Measurements from ENCODE around the gene AMER2.

AMER2 gene

GRCh38 chr13:25116044-25116443 lies 56.0 kb downstream of the AMER2 start:
- no peak overlapping the region for H3K4me3 ChIP-seq (replicated peaks in 1 of 2; ENCODE audit: low read depth in 2 of 2, low read length in 2 of 2)

GRCh38 chr13:25114220-25114619 lies 57.9 kb downstream of the AMER2 start:
- no peak overlapping the region for H3K4me3 ChIP-seq (replicated peaks in 1 of 2; ENCODE audit: low read depth in 2 of 2, low read length in 2 of 2)
- DNase-seq (ENCODE audit: low read depth in 2 of 2): peak; percentile 78 to 79
- peak; percentile 94 for TF ChIP-seq CTCF (IDR thresholded peaks at IDR 0.05; ENCODE audit: low read depth, low read length)

More at GRCh38 chr13:25116044-25116443, 56.0 kb downstream of the AMER2 start:
- no peak for DNase-seq (ENCODE audit: low read depth in 2 of 2)
- no peak for TF ChIP-seq CTCF (IDR thresholded peaks at IDR 0.05; ENCODE audit: low read depth, low read length)

GRCh38 chr13:25112695-25113255 lies 59.3 kb downstream of the AMER2 start:
- no peak for TF ChIP-seq CTCF (IDR thresholded peaks at IDR 0.05; ENCODE audit: low read depth, low read length)
- DNase-seq (ENCODE audit: low read depth in 2 of 2): no peak
- no peak overlapping the region for H3K4me3 ChIP-seq (replicated peaks in 1 of 2; ENCODE audit: low read depth in 2 of 2, low read length in 2 of 2)
